Tibial artery (tissue), 4 donors: Measurements from ENCODE around the gene MATK.
"Not testable (repeated sequence)": the region's sequence is repeated elsewhere in the genome, so short reads cannot be mapped to it uniquely, and the experiment has no call there.

ENCODE experiments used
- DNase-seq, 2 donors: peaks; one replicate each; pipeline ENCODE4 v3.0.0-alpha.2; 2019
- H3K27ac ChIP-seq, 2 donors: fragments of 200-600 bp; sonication (generic) in 1 of 2; 1 replicate in 1 of 2; 2 replicates in 1 of 2; pipeline ENCODE4 v1.5.1; 2018 to 2019; ENCODE audit warnings: mild to moderate bottlenecking in 1 of 2
- H3K27me3 ChIP-seq, 2 donors: fragments of 200-600 bp; sonication (generic) in 1 of 2; one replicate each; pipeline versions ENCODE4 v1.5.1 to v1.6.0; 2016 to 2019
- H3K36me3 ChIP-seq, 3 donors: fragments of 200-600 bp; sonication (generic) in 2 of 3; one replicate each; pipeline ENCODE4 v1.5.1; 2016 to 2019; ENCODE audit warnings: mild to moderate bottlenecking in 2 of 3
- H3K4me1 ChIP-seq, 4 donors: fragments of 200-600 bp; sonication (generic) in 2 of 4; 1 replicate in 3 of 4; 2 replicates in 1 of 4; pipeline ENCODE4 v1.5.1; 2016 to 2019
- H3K4me3 ChIP-seq, 2 donors: fragments of 200-600 bp; sonication (generic) in 1 of 2; 1 replicate in 1 of 2; 2 replicates in 1 of 2; pipeline ENCODE4 v1.5.1; 2018 to 2019; ENCODE audit warnings: mild to moderate bottlenecking in 2 of 2
- H3K9me3 ChIP-seq, 3 donors: fragments of 200-600 bp; sonication (generic) in 1 of 3; one replicate each; pipeline ENCODE4 v1.5.1; 2016 to 2019
- CTCF ChIP-seq, 2 experiments: fragments of 200-600 bp in 1 of 2; fragments of 450-650 bp in 1 of 2; IDR thresholded peaks; one replicate each; pipeline ENCODE4 v1.5.1; 2017 to 2019; ENCODE audit warnings: antibody characterized with exemption in 2 of 2, mild to moderate bottlenecking in 1 of 2, moderate library complexity in 1 of 2
- intact Hi-C: fragments of 100-400 bp; cut with DNase I; formaldehyde crosslinking; loops from one replicate; pipeline ENCODE4 v1.15.0; 2023; ENCODE audit warnings: low total_unique reads

MATK gene

GRCh38 chr19:3767050-3767449, 19.1 kb downstream of the MATK start:
- intact Hi-C loops: loop anchor here (10.0 kb wide), 1 partner anchor 198 kb away; no protein-coding TSS in a partner anchor
- H3K36me3 ChIP-seq: peaks cover 19 to 55% (median 32%) of the 10 kb centered on the region in 3 donors

GRCh38 chr19:3766520-3766919, 19.7 kb downstream of the MATK start:
- peaks cover 19 to 55% (median 32%) of the 10 kb centered on the region in 3 donors for H3K36me3 ChIP-seq
- H3K4me3 ChIP-seq: no peak overlapping the region
- intact Hi-C loops: loop anchor here (10.0 kb wide), 1 partner anchor 198 kb away; no protein-coding TSS in a partner anchor
- no peak for TF ChIP-seq CTCF (IDR thresholded peaks at IDR 0.05)
- no peak overlapping the region for H3K27ac ChIP-seq
- no peaks in the 10 kb centered on the region for H3K9me3 ChIP-seq
- peaks cover 0 to 5% of the 10 kb centered on the region in 2 donors for H3K27me3 ChIP-seq
- no peak for DNase-seq
- H3K4me1 ChIP-seq: peaks cover 0 to 16% (median 11%) of the 10 kb centered on the region in 4 donors

More at GRCh38 chr19:3767050-3767449, 19.1 kb downstream of the MATK start:
- Histone ChIP-seq H3K4me1 (peaks cover 0 to 13% (median 7%) of the 10 kb centered on the region in 4 donors), H3K27me3 (peaks cover 0 to 10% of the 10 kb centered on the region in 2 donors), H3K27ac (no peak overlapping the region), H3K9me3 (no peaks in the 10 kb centered on the region), H3K4me3 (no peak overlapping the region)
- no peak for TF ChIP-seq CTCF (IDR thresholded peaks at IDR 0.05)
- DNase-seq: no peak

GRCh38 chr19:3765757-3766156, 20.4 kb downstream of the MATK start:
- intact Hi-C loops: loop anchor here (10.0 kb wide), 1 partner anchor 199 kb away; no protein-coding TSS in a partner anchor
- peaks cover 0 to 20% (median 15%) of the 10 kb centered on the region in 4 donors for H3K4me1 ChIP-seq
- H3K27me3 ChIP-seq, H3K27ac ChIP-seq, DNase-seq, H3K9me3 ChIP-seq, H3K4me3 ChIP-seq: not testable (repeated sequence)
- H3K36me3 ChIP-seq: peaks cover 19 to 55% (median 32%) of the 10 kb centered on the region in 3 donors

GRCh38 chr19:3765121-3765520, 21.1 kb downstream of the MATK start:
- Histone ChIP-seq H3K36me3 (peaks cover 19 to 53% (median 32%) of the 10 kb centered on the region in 3 donors), H3K27ac (no peak overlapping the region), H3K4me3 (no peak overlapping the region), H3K27me3 (no peaks in the 10 kb centered on the region), H3K4me1 (peaks cover 0 to 26% (median 21%) of the 10 kb centered on the region in 4 donors), H3K9me3 (no peaks in the 10 kb centered on the region)
- DNase-seq: no peak
- intact Hi-C loops: loop anchor here (10.0 kb wide), 1 partner anchor 200 kb away; no protein-coding TSS in a partner anchor
- no peak for TF ChIP-seq CTCF (IDR thresholded peaks at IDR 0.05)

- Histone ChIP-seq H3K36me3 (peaks cover 16 to 52% (median 39%) of the 10 kb centered on the region in 3 donors), H3K27ac (peak within 1 kb of the TSS; percentile 95 to 99), H3K4me1 (peaks cover 0 to 43% (median 35%) of the 10 kb centered on the region in 4 donors), H3K4me3 (peak within 1 kb of the TSS; percentile 77 to 92), H3K27me3 (no peaks in the 10 kb centered on the region), H3K9me3 (no peaks in the 10 kb centered on the region)
- intact Hi-C loops: loop anchor here (10.0 kb wide), 1 partner anchor 202 kb away; no protein-coding TSS in a partner anchor
- DNase-seq: peak; percentile 99 to 100
- peak in 1 of 2 experiments; percentile 22 for TF ChIP-seq CTCF (IDR thresholded peaks at IDR 0.05)
These were observed 23.4 kb downstream of the MATK start, which contains the start of gene MRPL54 for GRCh38 chr19:3762501-3763459. MRPL54 (plus strand) TSS chr19:3762682; CDS start chr19:3762701, 19 bp downstream.
